COLO668 (cell line): ENCODE data around the gene ARHGAP20.
"Not testable (repeated sequence)": the region's sequence is repeated elsewhere in the genome, so short reads cannot be mapped to it uniquely, and the experiment has no call there.

Source experiments
- DNase-seq: peaks from one replicate; lab custom pipeline; 2025; ENCODE audit not compliant: unreplicated experiment; lab: John Stamatoyannopoulos, UW

ARHGAP20 gene

GRCh38 chr11:110619366-110619765 is 92.9 kb downstream of the ARHGAP20 start:
- DNase-seq: not testable (repeated sequence)

GRCh38 chr11:110614031-110614430 is 98.2 kb downstream of the ARHGAP20 start:
- DNase-seq: no peak

- DNase-seq: no peak
These were observed 98.9 kb downstream of the ARHGAP20 start for GRCh38 chr11:110613197-110613918.

- DNase-seq: no peak
These were observed 105.8 kb downstream of the ARHGAP20 start for GRCh38 chr11:110606415-110606814.

- DNase-seq: no peak
These were observed 110.3 kb downstream of the ARHGAP20 start for GRCh38 chr11:110601936-110602335.

GRCh38 chr11:110600322-110600721 is 111.9 kb downstream of the ARHGAP20 start:
- DNase-seq: no peak

GRCh38 chr11:110599207-110599606 is 113.0 kb downstream of the ARHGAP20 start:
- DNase-seq: no peak

GRCh38 chr11:110598725-110599124 is 113.5 kb downstream of the ARHGAP20 start:
- no peak for DNase-seq

- no peak for DNase-seq
These were observed 124.3 kb downstream of the ARHGAP20 start for GRCh38 chr11:110587972-110588371.

GRCh38 chr11:110587129-110587528 is 125.1 kb downstream of the ARHGAP20 start:
- no peak for DNase-seq

- no peak for DNase-seq
These were observed 128.1 kb downstream of the ARHGAP20 start for GRCh38 chr11:110584150-110584549.

GRCh38 chr11:110582728-110583432 is 129.4 kb downstream of the ARHGAP20 start:
- no peak for DNase-seq

GRCh38 chr11:110580571-110580970 is 131.7 kb downstream of the ARHGAP20 start:
- DNase-seq: no peak

- no peak for DNase-seq
These were observed 138.8 kb downstream of the ARHGAP20 start for GRCh38 chr11:110573411-110573810.

GRCh38 chr11:110571081-110571720 is 141.0 kb downstream of the ARHGAP20 start:
- DNase-seq: no peak

- no peak for DNase-seq
These were observed 145.7 kb downstream of the ARHGAP20 start for GRCh38 chr11:110566577-110566976.

GRCh38 chr11:110565357-110566336 is 146.6 kb downstream of the ARHGAP20 start:
- DNase-seq: no peak

- DNase-seq: no peak
These were observed 147.4 kb downstream of the ARHGAP20 start for GRCh38 chr11:110564676-110565356.

- DNase-seq: no peak
These were observed 167.5 kb downstream of the ARHGAP20 start for GRCh38 chr11:110544779-110545178.

- no peak for DNase-seq
These were observed 174.1 kb downstream of the ARHGAP20 start for GRCh38 chr11:110538154-110538553.
